Ectodermal cell (in vitro differentiated cells): ENCODE measurements around the gene CDSN.
"Not testable (repeated sequence)": the region's sequence is repeated elsewhere in the genome, so short reads cannot be mapped to it uniquely, and the experiment has no call there.

Experiments
- H3K27ac ChIP-seq: 2 replicates; pipeline ENCODE4 v1.7.0; 2013; ENCODE audit warnings: mild to moderate bottlenecking, low read depth, low read length; ENCODE audit not compliant: insufficient read depth, poor library complexity, severe bottlenecking
- H3K27me3 ChIP-seq: 2 replicates; pipeline ENCODE4 v1.7.0; 2013; ENCODE audit warnings: mild to moderate bottlenecking, low read length; ENCODE audit not compliant: insufficient read depth, control insufficient read depth, poor library complexity, severe bottlenecking
- H3K36me3 ChIP-seq: one replicate; pipeline ENCODE4 v1.7.0; 2013; ENCODE audit warnings: low read length; ENCODE audit not compliant: control insufficient read depth, insufficient read depth
- H3K4me1 ChIP-seq: one replicate; pipeline ENCODE4 v1.7.0; 2013; ENCODE audit warnings: low read length; ENCODE audit not compliant: control insufficient read depth, insufficient read depth
- H3K4me3 ChIP-seq: 2 replicates; pipeline ENCODE4 v1.7.0; 2013; ENCODE audit warnings: low read depth, low read length, control low read depth; ENCODE audit not compliant: insufficient read depth
- H3K9me3 ChIP-seq: 2 replicates; pipeline ENCODE4 v1.7.0; 2013; ENCODE audit warnings: mild to moderate bottlenecking, low read length, moderate library complexity; ENCODE audit not compliant: control insufficient read depth
- WGBS, 2 experiments: methylation state at CpG; one replicate each; pipeline ENCODE4 v1.1.7; 2013; ENCODE audit warnings: missing lambda C conversion rate in 2 of 2; 5-methylcytosine and 5-hydroxymethylcytosine counted together

Gene CDSN

GRCh38 chr6:31067891-31068668 lies 52.2 kb downstream of the CDSN start:
- not testable (repeated sequence) for H3K4me3 ChIP-seq, H3K27me3 ChIP-seq, H3K36me3 ChIP-seq, H3K27ac ChIP-seq, H3K9me3 ChIP-seq
- WGBS, 2 experiments: 96% methylated on average over 6 of the region's 11 CpGs
- peaks cover 13% of the 10 kb centered on the region for H3K4me1 ChIP-seq

- peaks cover 13% of the 10 kb centered on the region for H3K4me1 ChIP-seq
- not testable (repeated sequence) for H3K27me3 ChIP-seq, H3K27ac ChIP-seq, H3K36me3 ChIP-seq, H3K4me3 ChIP-seq, H3K9me3 ChIP-seq
- WGBS, 2 experiments: 91 to 93% methylated on average over 32 of the region's 32 CpGs
Observed at GRCh38 chr6:31067028-31067427, 53.2 kb downstream of the CDSN start.

- Histone ChIP-seq H3K27me3 (no peaks in the 10 kb centered on the region), H3K36me3 (no peaks in the 10 kb centered on the region)
- 68 to 77% methylated on average over 2 of the region's 2 CpGs for WGBS, 2 experiments
Observed at GRCh38 chr6:31065556-31065955, 54.7 kb downstream of the CDSN start.

More at GRCh38 chr6:31065556-31065955, 54.7 kb downstream of the CDSN start:
- H3K4me3 ChIP-seq: no peak overlapping the region
- H3K27ac ChIP-seq: no peak overlapping the region
- peaks cover 6% of the 10 kb centered on the region for H3K4me1 ChIP-seq
- no peaks in the 10 kb centered on the region for H3K9me3 ChIP-seq
